GM23338 (cell line): ENCODE results near the gene ST14. TPM values are rescaled to one million over a fixed set of nuclear protein-coding genes. Genes with fewer than 3 reads are reported as not detected.

Experiments used
- polyA plus RNA-seq: library from polyadenylated mRNA; unstranded; fragments of >200 nt; fragmentation: Nextera tagmentation; extraction: Ambion mirVana; gene quantifications from 2 replicates; pipeline ENCODE4 v1.2.1, GENCODE V29; 2016
- small RNA-seq: library from RNA; depleted of rRNA; stranded (forward); fragments of <200 nt; gene quantifications from one replicate; pipeline ENCODE3, GENCODE V24; 2014; ENCODE audit warnings: low replicate concordance
- total RNA-seq: library from RNA; depleted of rRNA; stranded (reverse); fragments of >200 nt; shearing (Covaris generic); gene quantifications from 2 replicates; pipeline ENCODE4 v1.2.3, GENCODE V29; 2014; rRNA removed

Gene ST14
- total and polyA plus RNA-seq, 2 experiments from 2014 or later: 7.9 to 32.7 TPM

Small RNA genes within 50 kb of the gene (small RNA-seq; reads per million reads assigned to genes)
- not detected for gene RF00015

Other genes starting within 250 kb of the ST14 start
- 12.5 and 14.9 TPM in 2 replicates for gene PRDM10, start 156.9 kb upstream of the ST14 start, total RNA-seq
- gene PRDM10, start 156.9 kb upstream of the ST14 start, polyA plus RNA-seq: 4.0 and 5.2 TPM in 2 replicates
- gene APLP2, start 89.9 kb upstream of the ST14 start, total RNA-seq: 291 and 322 TPM in 2 replicates
- 312 and 362 TPM in 2 replicates for gene APLP2, start 89.9 kb upstream of the ST14 start, polyA plus RNA-seq
- 102 and 104 TPM in 2 replicates for gene ZBTB44, start 155.1 kb downstream of the ST14 start, total RNA-seq
- gene ZBTB44, start 155.1 kb downstream of the ST14 start, polyA plus RNA-seq: 57.9 and 61.2 TPM in 2 replicates